Measurements from ENCODE around the gene ZNF12. TPM values are rescaled to one million over a fixed set of nuclear protein-coding genes. Genes with fewer than 3 reads are reported as not detected.

Gene ZNF12
- polyA plus RNA-seq, 1 donor from 2014 or later, result 27.9 TPM

DNA sequence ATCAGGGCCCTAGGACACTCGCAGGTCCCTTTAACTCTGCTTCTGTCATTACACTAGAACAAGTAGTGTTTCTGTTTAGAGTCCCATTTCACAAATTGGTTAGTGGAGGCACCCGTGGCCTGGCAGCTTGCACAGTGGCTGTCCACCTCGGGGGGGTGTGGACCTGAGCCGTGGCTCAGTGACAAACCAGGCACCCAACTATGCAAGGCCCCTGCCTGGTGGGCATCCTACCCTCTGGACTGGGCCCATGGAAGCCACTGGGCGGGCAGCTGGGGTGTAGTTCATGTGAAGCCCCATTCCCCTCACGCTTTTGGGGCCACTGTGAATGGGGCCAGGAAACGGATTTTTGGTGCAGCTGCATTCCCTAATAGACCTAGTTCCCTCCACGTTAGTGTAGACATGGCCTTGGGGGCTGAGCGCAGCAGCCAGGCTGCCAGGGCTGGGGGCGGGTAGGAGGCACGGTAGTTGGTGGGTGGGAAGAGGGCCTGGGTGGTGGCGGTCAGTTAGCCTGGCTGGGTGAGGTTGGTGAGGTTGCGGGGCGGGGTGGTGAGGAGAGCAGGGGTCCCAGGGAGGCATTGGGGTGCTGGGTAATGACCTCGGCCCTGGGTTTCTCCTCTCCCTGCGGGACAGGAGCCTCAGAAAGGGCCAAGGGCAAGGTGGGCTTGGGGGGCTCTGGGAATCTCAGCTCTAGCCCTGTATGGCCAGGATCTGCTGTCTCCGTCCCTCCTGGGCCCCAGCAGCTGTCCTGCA lies 50.9 kb downstream of the ZNF12 start:
- H3K9me3 ChIP-seq (ENCODE audit: low read length), result peaks cover 4% of the 10 kb centered on the region
- no peak for TF ChIP-seq POLR2AphosphoS5 (IDR thresholded peaks at IDR 0.05)
- no peak for TF ChIP-seq SMC3 (conservative IDR thresholded peaks at IDR 0.05; ENCODE audit: poor library complexity)
- TF ChIP-seq, protein P1, sequence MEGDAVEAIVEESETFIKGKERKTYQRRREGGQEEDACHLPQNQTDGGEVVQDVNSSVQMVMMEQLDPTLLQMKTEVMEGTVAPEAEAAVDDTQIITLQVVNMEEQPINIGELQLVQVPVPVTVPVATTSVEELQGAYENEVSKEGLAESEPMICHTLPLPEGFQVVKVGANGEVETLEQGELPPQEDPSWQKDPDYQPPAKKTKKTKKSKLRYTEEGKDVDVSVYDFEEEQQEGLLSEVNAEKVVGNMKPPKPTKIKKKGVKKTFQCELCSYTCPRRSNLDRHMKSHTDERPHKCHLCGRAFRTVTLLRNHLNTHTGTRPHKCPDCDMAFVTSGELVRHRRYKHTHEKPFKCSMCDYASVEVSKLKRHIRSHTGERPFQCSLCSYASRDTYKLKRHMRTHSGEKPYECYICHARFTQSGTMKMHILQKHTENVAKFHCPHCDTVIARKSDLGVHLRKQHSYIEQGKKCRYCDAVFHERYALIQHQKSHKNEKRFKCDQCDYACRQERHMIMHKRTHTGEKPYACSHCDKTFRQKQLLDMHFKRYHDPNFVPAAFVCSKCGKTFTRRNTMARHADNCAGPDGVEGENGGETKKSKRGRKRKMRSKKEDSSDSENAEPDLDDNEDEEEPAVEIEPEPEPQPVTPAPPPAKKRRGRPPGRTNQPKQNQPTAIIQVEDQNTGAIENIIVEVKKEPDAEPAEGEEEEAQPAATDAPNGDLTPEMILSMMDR (IDR thresholded peaks at IDR 0.05; ENCODE audit: poor library complexity, severe bottlenecking), result no peak
- H3F3A ChIP-seq (ENCODE audit: insufficient read depth, low read length, poor library complexity, severe bottlenecking), result no peaks in the 10 kb centered on the region
- H3K36me3 ChIP-seq (ENCODE audit: insufficient read depth, low read length), result peaks cover 16% of the 10 kb centered on the region
- no peak overlapping the region for H3K4me2 ChIP-seq (ENCODE audit: low read length)
- H4K20me1 ChIP-seq (ENCODE audit: insufficient read depth), result no peaks in the 10 kb centered on the region
- no peaks in the 10 kb centered on the region for H3K27me3 ChIP-seq (ENCODE audit: insufficient read depth, low read depth, low read length)
- H3K9me2 ChIP-seq (ENCODE audit: insufficient read depth, low read length), result no peaks in the 10 kb centered on the region
- no peak overlapping the region for H3K4me3 ChIP-seq (ENCODE audit: low read length)
- H3K9ac ChIP-seq (ENCODE audit: low read length), result no peak overlapping the region
- no peak overlapping the region for H2AFZ ChIP-seq (ENCODE audit: low read depth, low read length)
- H3K79me2 ChIP-seq (replicated peaks; ENCODE audit: insufficient read depth, low read length), result no peaks in the 10 kb centered on the region
- H3K27ac ChIP-seq (ENCODE audit: low read length), result no peak overlapping the region

DNA sequence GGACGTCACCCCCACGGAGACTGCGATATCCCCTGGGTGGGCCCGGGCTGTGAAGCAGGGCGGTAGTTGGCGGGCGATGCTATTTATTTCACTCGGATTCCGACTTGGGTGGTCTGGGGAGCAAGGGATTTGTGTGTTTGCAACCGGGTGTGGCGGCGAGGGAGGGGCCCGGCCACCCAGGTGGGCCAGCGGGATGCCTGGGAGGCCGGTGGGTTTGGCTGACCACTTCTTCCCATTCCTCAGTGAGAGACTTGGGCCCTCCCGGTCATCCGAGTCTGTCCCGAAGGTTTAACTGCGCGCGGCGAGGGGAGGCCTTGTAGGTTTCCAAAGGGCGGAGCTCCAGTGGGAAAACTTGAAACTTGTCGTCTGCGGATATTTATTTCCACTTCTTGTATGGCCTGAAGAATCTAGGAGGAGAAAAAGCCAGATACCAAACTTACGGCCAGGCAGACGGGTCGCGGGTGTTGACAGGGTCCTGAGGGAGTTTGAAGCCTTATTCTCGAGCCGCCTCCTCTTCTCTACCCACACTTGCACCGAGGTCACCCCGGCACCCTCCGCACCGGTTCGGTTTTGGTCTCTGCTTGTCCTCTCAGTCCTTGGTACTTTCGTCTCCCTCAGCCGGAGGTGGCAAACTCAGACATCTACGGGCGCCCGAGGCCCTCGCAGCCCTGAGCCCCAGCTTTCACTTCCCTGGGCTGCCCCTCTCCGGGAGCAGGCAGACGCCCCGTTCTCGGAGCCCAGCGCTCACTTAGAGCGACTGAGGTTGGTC lies 51.7 kb downstream of the ZNF12 start:
- Histone ChIP-seq H3K9me2 (ENCODE audit: insufficient read depth, low read length) (no peaks in the 10 kb centered on the region), H3F3A (ENCODE audit: insufficient read depth, low read length, poor library complexity, severe bottlenecking) (no peaks in the 10 kb centered on the region), H3K27ac (ENCODE audit: low read length) (no peak overlapping the region), H3K9me3 (ENCODE audit: low read length) (peaks cover 9% of the 10 kb centered on the region), H2AFZ (ENCODE audit: low read depth, low read length) (no peak overlapping the region), H3K27me3 (ENCODE audit: insufficient read depth, low read depth, low read length) (no peaks in the 10 kb centered on the region), H3K4me3 (ENCODE audit: low read length) (no peak overlapping the region), H3K79me2 (replicated peaks; ENCODE audit: insufficient read depth, low read length) (no peaks in the 10 kb centered on the region), H4K20me1 (ENCODE audit: insufficient read depth) (no peaks in the 10 kb centered on the region), H3K4me2 (ENCODE audit: low read length) (no peak overlapping the region), H3K36me3 (ENCODE audit: insufficient read depth, low read length) (peaks cover 24% of the 10 kb centered on the region), H3K9ac (ENCODE audit: low read length) (no peak overlapping the region)
- TF ChIP-seq MXI1 (conservative IDR thresholded peaks at IDR 0.05; ENCODE audit: poor library complexity, severe bottlenecking), result no peak
- no peak for TF ChIP-seq SMC3 (conservative IDR thresholded peaks at IDR 0.05; ENCODE audit: poor library complexity)
- TF ChIP-seq POLR2AphosphoS5 (IDR thresholded peaks at IDR 0.05), result no peak
- TF ChIP-seq, protein P2, sequence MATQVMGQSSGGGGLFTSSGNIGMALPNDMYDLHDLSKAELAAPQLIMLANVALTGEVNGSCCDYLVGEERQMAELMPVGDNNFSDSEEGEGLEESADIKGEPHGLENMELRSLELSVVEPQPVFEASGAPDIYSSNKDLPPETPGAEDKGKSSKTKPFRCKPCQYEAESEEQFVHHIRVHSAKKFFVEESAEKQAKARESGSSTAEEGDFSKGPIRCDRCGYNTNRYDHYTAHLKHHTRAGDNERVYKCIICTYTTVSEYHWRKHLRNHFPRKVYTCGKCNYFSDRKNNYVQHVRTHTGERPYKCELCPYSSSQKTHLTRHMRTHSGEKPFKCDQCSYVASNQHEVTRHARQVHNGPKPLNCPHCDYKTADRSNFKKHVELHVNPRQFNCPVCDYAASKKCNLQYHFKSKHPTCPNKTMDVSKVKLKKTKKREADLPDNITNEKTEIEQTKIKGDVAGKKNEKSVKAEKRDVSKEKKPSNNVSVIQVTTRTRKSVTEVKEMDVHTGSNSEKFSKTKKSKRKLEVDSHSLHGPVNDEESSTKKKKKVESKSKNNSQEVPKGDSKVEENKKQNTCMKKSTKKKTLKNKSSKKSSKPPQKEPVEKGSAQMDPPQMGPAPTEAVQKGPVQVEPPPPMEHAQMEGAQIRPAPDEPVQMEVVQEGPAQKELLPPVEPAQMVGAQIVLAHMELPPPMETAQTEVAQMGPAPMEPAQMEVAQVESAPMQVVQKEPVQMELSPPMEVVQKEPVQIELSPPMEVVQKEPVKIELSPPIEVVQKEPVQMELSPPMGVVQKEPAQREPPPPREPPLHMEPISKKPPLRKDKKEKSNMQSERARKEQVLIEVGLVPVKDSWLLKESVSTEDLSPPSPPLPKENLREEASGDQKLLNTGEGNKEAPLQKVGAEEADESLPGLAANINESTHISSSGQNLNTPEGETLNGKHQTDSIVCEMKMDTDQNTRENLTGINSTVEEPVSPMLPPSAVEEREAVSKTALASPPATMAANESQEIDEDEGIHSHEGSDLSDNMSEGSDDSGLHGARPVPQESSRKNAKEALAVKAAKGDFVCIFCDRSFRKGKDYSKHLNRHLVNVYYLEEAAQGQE (IDR thresholded peaks at IDR 0.05; ENCODE audit: borderline replicate concordance), result no peak
- no peak for TF ChIP-seq TAF1 (IDR thresholded peaks at IDR 0.05; ENCODE audit: low read depth)
- TF ChIP-seq EZH2 (IDR thresholded peaks at IDR 0.05; ENCODE audit: borderline replicate concordance, insufficient read depth, low read length, poor library complexity, severe bottlenecking), result no peak
- TF ChIP-seq EP300 (conservative IDR thresholded peaks at IDR 0.05; ENCODE audit: poor library complexity, severe bottlenecking), result no peak
- TF ChIP-seq, protein P1 (IDR thresholded peaks at IDR 0.05; ENCODE audit: poor library complexity, severe bottlenecking), result no peak
- TF ChIP-seq RAD21 (conservative IDR thresholded peaks at IDR 0.05), result no peak
